HG03060 (cell line): ENCODE results near the gene ZBTB32.

Source experiments
- ATAC-seq: cut with Tn5 transposase; IDR thresholded peaks from one replicate; pipeline ENCODE4 v1.9.1; 2021; ENCODE audit warnings: low read depth, moderate number of reproducible peaks; ENCODE audit not compliant: unreplicated experiment

ZBTB32 gene

DNA sequence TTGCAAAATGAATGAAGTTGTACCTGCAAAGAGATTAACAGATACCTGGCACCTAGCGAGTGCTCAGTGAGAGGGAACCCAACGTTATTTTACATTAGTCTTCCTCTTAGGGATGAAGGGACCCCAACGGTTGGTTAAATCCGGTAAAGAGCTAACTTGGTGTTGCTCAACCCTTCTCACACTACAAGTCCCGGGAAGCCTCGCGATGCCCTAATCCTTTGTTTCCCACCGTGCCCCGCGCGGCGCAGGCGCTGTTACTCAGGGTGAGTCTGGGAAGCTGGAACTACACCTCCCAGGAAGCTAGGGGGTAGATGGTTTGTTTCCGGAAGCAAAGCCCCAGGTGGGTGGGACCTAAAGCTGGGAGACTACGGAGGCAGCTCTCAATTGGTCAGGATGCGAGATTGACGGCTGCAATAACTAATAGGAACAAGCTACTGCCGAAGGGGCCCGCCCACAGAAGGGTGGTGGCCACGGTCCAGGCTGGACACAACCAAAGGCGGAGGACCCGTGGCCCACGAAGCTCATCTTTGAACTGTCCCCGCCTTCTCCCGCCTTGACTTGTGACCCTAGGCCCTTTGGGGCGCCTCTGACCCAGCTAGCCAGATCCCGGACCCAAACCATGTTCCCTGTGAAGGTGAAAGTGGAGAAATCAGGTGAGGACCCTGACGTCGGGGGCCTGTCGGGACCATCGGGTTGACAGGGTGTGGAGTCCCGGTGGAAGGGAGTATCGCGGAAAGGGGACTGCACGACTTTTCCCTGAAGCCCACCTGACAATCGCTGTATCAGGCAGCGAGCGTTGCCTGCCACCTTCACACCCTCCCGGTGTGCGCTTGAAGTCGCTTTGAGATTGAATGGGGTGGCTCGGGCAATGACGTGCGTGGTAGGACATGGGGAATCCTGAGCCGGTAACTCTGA lies 44.0 kb downstream of the ZBTB32 start, which contains the start of gene LIN37:
TSS of gene LIN37 (plus strand) at position 471 of the 915 bp plus-strand sequence. CDS start at position 620, 149 bp downstream.
- peak; percentile 53 for ATAC-seq

DNA sequence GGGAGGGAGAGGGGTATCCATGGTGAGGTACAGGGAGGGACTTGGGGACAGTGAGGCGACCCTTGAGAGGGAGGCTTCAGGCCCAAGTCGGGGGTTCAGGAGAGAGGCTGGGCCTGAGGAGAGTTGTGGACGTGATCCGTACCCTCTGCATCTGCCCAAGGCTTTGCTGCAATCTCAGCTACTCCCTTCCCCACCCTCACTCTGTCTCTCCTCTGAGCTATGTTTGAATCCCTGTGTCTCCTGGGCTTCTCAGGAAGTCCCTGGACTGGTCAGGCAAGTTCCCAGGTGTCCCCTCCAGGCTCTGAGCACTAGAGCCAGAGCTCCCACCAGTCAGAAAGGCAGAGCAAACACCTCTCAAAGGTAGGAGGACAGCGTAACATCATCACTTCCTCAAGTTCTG lies 45.8 kb downstream of the ZBTB32 start:
- ATAC-seq: no peak

- ATAC-seq: no peak
Observed at GRCh38 chr19:35751839-35752745, 47.7 kb downstream of the ZBTB32 start.

GRCh38 chr19:35752746-35753350 lies 48.5 kb downstream of the ZBTB32 start:
- no peak for ATAC-seq

DNA sequence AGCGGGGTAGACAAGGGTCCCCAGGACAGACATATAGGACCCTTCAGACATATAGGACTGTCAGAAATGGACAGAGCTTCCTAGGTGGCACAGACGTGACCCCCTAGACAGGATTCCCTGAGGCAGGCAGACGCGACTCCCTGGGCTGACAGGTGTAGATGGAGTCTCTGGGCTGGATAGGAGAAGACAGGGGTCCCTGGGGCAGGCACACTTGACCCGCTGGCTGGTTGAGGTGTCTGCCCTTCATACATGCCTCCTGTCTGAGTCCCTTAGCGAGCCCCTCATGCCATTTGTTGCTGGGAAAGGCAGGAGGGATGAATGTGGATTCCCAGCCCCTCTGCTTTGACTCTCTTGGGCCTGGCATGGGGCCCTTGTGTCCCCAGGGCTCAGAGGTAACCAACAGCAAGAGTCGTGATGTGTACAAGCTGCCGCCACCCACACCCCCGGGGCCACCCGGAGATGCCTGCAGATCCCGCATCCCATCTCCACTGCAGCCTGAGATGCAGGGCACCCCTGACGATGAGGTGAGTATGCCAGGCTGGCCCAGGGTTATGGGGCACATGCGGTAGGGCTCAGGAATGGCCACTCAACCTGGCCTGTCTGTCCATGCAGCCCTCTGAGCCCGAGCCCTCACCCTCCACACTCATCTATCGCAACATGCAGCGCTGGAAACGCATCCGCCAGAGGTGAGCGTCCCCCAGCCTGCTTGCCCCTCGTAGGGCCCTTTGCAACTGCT lies 49.4 kb downstream of the ZBTB32 start:
- no peak for ATAC-seq

DNA sequence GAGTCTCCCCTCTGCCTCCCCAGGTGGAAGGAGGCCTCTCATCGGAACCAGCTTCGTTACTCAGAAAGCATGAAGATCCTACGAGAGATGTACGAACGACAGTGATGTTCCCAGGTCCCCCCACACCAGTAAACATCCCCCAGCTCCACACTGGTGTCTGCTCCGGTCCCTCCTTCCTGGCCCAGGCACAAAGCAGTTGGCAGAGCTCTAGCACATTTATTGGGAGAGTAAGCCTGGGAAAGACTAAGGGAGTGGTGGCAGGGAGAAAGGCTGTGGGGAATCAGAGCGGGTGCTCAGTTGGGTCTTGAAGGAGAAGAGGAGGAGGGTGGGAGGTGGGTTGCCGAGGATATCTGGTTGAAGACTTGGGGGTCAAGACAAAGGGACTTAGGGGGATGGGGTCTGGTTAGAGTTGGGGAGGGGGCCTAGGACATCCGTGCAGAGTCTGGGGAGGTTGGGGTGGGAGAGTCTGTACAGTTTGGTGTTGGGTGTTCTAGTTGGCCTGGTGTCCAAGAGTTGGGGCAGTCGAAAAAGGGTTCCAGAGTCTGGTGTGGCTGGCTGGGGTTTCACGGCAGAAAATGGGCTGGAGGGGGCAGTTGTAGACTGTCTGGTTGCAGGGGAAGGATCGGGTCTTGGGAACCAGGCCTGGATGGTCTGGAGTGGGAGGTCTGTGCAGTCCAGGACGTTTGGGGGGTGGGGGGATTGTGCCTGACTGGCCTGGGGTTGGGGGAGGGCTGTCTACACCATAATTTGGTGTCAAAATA lies 50.2 kb downstream of the ZBTB32 start:
- no peak for ATAC-seq

- ATAC-seq: no peak
Observed at GRCh38 chr19:35755131-35755549, 50.8 kb downstream of the ZBTB32 start.

DNA sequence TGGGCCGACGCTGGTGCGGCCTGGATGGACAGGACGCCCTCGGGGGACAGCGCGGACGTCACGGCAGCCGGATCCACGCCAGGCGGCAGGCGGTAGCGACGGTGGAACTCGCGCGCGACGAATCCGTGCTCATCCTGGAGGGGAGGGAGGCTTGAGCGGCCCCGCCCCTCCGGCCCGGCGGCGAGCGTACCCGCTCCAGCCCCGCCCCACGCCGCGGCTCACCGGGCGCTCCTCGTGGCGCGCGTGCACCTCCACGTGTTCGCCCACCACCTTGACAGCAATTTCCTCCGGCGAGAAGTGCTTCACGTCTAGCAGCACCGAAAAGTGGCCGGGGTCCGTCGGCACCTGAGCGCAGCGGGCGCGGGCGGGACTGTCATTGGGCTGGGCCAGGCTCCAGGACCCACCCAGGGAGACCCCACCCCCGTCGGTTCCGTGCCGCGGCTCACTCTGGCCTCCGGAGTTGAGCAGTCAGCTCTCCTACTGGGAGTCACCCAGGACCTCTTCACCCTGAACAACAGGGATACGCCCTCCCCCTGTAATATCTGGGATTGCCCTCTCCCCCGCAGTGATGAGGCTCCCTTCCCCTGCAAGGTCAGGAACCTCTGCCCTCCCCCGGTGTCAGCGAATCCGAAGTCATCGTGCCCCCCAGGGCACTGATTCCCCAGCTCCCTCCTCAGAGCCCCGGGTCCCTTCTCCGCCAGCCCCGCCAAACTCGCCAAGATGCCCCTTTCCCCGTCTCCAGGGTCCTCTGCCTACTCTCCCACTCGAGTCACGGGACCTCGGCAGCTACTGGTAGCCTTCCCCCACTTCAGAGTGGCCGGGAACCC lies 51.4 kb downstream of the ZBTB32 start:
- ATAC-seq: no peak

GRCh38 chr19:35756377-35757230 lies 52.2 kb downstream of the ZBTB32 start, which contains the start of gene HSPB6:
TSS of gene HSPB6 (minus strand) at chr19:35757029. CDS start at chr19:35757008, 21 bp downstream.
- no peak for ATAC-seq

- ATAC-seq: no peak
Observed at GRCh38 chr19:35757231-35757748, 52.9 kb downstream of the ZBTB32 start.

- peak; percentile 94 for ATAC-seq
Observed at GRCh38 chr19:35757749-35758608, 53.6 kb downstream of the ZBTB32 start, which contains the start of gene PROSER3. TSS of gene PROSER3 (plus strand) at chr19:35758176. CDS start at chr19:35758216, 40 bp downstream.

DNA sequence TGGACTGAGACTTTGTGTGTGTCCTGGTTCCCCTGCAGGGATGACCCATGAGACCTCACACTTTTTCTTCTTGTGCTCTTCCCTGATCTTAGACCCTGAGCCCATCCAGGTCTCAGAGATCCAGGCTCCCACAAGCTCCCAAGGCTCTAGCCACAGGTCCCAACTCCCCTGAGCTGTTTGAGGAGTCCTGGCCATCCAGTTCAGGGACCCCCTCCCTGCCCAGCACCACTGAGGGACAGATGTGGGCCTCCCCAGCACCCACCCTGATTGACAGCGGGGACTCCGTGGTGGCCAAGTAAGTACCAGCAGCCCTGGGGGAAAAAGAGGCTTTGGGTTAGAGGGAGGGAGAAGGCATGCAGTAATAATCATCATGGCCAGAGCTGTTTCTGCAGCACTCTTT lies 55.3 kb downstream of the ZBTB32 start:
- ATAC-seq: no peak

DNA sequence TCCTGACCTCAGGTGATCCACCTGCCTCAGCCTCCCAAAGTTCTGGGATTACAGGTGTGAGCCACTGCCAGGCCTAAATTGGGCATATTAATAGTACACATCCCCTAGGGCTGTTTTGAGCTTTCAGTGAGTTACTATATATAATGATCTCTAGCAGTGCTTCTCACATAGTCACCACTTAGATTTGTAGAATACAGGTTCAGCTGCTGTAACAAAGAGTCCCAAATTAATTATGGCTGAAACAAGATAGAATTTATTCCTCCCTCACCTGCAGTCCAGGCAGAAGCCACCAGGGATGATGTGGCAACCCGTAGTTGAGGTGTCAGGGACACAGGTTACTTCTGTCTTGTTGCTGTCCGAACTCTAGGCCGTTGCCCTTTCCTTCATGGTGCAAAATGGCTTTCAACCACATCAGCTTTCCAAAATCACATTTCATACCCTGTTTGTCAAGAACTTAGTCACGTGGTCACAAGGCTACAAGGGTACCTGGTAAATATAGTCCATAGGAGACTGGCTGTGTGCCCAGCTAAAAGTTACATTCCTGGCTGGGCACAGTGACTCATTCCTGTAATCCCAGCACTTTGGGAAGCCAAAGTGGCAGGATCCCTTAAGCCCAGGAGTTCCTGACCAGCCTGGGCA lies 56.5 kb downstream of the ZBTB32 start:
- no peak for ATAC-seq

- ATAC-seq: no peak
Observed at GRCh38 chr19:35764432-35765315, 60.3 kb downstream of the ZBTB32 start.
